Natural killer cell (primary cell): ENCODE results near the gene PYGM. TPM values are rescaled to one million over a fixed set of nuclear protein-coding genes. Genes with fewer than 3 reads are reported as not detected.

Experiments
- ATAC-seq, 3 donors: fragments of 150-1000 bp in 2 of 3; fragments of 200-7000 bp in 1 of 3; cut with Tn5 transposase; 1 replicate in 1 of 3; 2 replicates in 2 of 3; pipeline ENCODE4 v1.10.0; 2021; ENCODE audit warnings: mild to moderate bottlenecking in 2 of 3, moderate library complexity in 2 of 3
- DNase-seq, 2 donors: peaks; one replicate each; pipeline versions ENCODE4 v3.0.0 to v3.0.0-alpha.2; 2013 to 2021; ENCODE audit warnings: mixed read lengths in 1 of 2
- H3K27ac ChIP-seq: one replicate; pipeline ENCODE4 v1.5.1; 2013; ENCODE audit warnings: mild to moderate bottlenecking, low read length
- H3K27me3 ChIP-seq: one replicate; pipeline ENCODE4 v1.6.1; 2013; ENCODE audit warnings: low read length; ENCODE audit not compliant: control insufficient read depth, insufficient read depth
- H3K36me3 ChIP-seq: one replicate; pipeline ENCODE4 v1.6.1; 2013; ENCODE audit warnings: low read length; ENCODE audit not compliant: control insufficient read depth, insufficient read depth
- H3K4me1 ChIP-seq: one replicate; pipeline ENCODE4 v1.6.1; 2013; ENCODE audit warnings: low read length; ENCODE audit not compliant: control insufficient read depth, insufficient read depth
- H3K4me3 ChIP-seq: one replicate; pipeline ENCODE4 v1.5.1; 2013; ENCODE audit warnings: low read length
- H3K9me3 ChIP-seq: one replicate; pipeline ENCODE4 v1.6.1; 2013; ENCODE audit warnings: low read length; ENCODE audit not compliant: control insufficient read depth, insufficient read depth
- H3K27ac Mint-ChIP-seq, 2 donors: one replicate each; pipeline ENCODE4 v1.8.0; 2022; ENCODE audit warnings: mild to moderate bottlenecking in 2 of 2, mixed read lengths in 2 of 2, moderate library complexity in 1 of 2
- H3K27me3 Mint-ChIP-seq, 2 donors: one replicate each; pipeline ENCODE4 v1.8.0; 2022; ENCODE audit warnings: low read depth in 2 of 2, mixed read lengths in 2 of 2
- H3K36me3 Mint-ChIP-seq: one replicate; pipeline ENCODE4 v1.8.0; 2022; ENCODE audit warnings: mixed read lengths
- H3K4me1 Mint-ChIP-seq, 2 donors: one replicate each; pipeline ENCODE4 v1.8.0; 2022; ENCODE audit warnings: mixed read lengths in 2 of 2
- H3K4me3 Mint-ChIP-seq: one replicate; pipeline ENCODE4 v1.8.0; 2022; ENCODE audit warnings: mild to moderate bottlenecking, moderate library complexity, mixed read lengths
- H3K9me3 Mint-ChIP-seq, 2 donors: one replicate each; pipeline ENCODE4 v1.8.0; 2022; ENCODE audit warnings: mixed read lengths in 2 of 2
- CTCF ChIP-seq: fragments of 200-600 bp; IDR thresholded peaks from one replicate; pipeline ENCODE4 v1.8.0; 2022; ENCODE audit warnings: antibody characterized with exemption
- WGBS: methylation state at CpG from one replicate; pipeline ENCODE4 v1.1.7; 2013; ENCODE audit warnings: missing lambda C conversion rate; ENCODE audit not compliant: insufficient coverage; 5-methylcytosine and 5-hydroxymethylcytosine counted together
- intact Hi-C: fragments of 100-400 bp; cut with micrococcal nuclease; formaldehyde crosslinking; loops from one replicate; pipeline ENCODE4 v1.14.2; 2022
- total RNA-seq, 4 donors: library from RNA; stranded (reverse); fragments of 120-200 nt in 1 of 4; gene quantifications; one replicate each; pipeline versions ENCODE4 v1.2.3 to v1.2.4, GENCODE V29; 2013 to 2022

PYGM gene
- total RNA-seq, 3 donors from 2014 or later (not counting 1 experiment from before 2014, with no cell fraction given), result 4.1 to 8.4 (median 6.1) TPM

GRCh38 chr11:64767344-64768299, 7.8 kb upstream of the PYGM start:
- Mint-ChIP-seq H3K27me3 (no peaks in the 10 kb centered on the region), H3K27ac (peak overlapping the region; percentile 83 to 95), H3K36me3 (peaks cover 42% of the 10 kb centered on the region), H3K9me3 (no peaks in the 10 kb centered on the region), H3K4me1 (peaks cover 80 to 85% of the 10 kb centered on the region in 2 donors), H3K4me3 (peak overlapping the region; percentile 52)
- Histone ChIP-seq H3K4me3 (no peak overlapping the region), H3K36me3 (peaks cover 83% of the 10 kb centered on the region), H3K9me3 (no peaks in the 10 kb centered on the region), H3K27me3 (no peaks in the 10 kb centered on the region), H3K4me1 (peaks cover 60% of the 10 kb centered on the region), H3K27ac (peak overlapping the region; percentile 51)
- ATAC-seq (peak; percentile 39 to 58 (median 42)), DNase-seq (peak; percentile 76 to 91)
- peak; percentile 91 for TF ChIP-seq CTCF
- 48% methylated on average over 19 of the region's 19 CpGs for WGBS
- intact Hi-C loops, result loop anchor here (1.0 kb wide), 1 partner anchor 24 kb away; no protein-coding TSS in a partner anchor

- TF ChIP-seq CTCF, result no peak
- H3K27ac Mint-ChIP-seq, result peak overlapping the region; percentile 83 to 95
- peak overlapping the region; percentile 51 for H3K27ac ChIP-seq
- H3K4me3 ChIP-seq, result no peak overlapping the region
- no peaks in the 10 kb centered on the region for H3K9me3 ChIP-seq
- H3K4me1 ChIP-seq, result peaks cover 68% of the 10 kb centered on the region
- peaks cover 35% of the 10 kb centered on the region for H3K36me3 Mint-ChIP-seq
- H3K27me3 ChIP-seq, result no peaks in the 10 kb centered on the region
- H3K27me3 Mint-ChIP-seq, result no peaks in the 10 kb centered on the region
- peaks cover 77% of the 10 kb centered on the region for H3K36me3 ChIP-seq
- peaks cover 80 to 88% of the 10 kb centered on the region in 2 donors for H3K4me1 Mint-ChIP-seq
- H3K9me3 Mint-ChIP-seq, result no peaks in the 10 kb centered on the region
- no peak for DNase-seq
- no peak for ATAC-seq
- intact Hi-C loops, result loop anchor here (1.0 kb wide), 1 partner anchor 24 kb away; no protein-coding TSS in a partner anchor
- peak overlapping the region; percentile 52 for H3K4me3 Mint-ChIP-seq
- WGBS, result 94% methylated on average over 11 of the region's 11 CpGs
These were observed 7.1 kb upstream of the PYGM start for GRCh38 chr11:64766881-64767280.

GRCh38 chr11:64765851-64766665, 6.3 kb upstream of the PYGM start:
- Histone ChIP-seq H3K9me3 (no peaks in the 10 kb centered on the region), H3K27ac (peak overlapping the region; percentile 2), H3K4me1 (peaks cover 76% of the 10 kb centered on the region), H3K36me3 (peaks cover 69% of the 10 kb centered on the region), H3K4me3 (no peak overlapping the region), H3K27me3 (no peaks in the 10 kb centered on the region)
- H3K4me3 Mint-ChIP-seq, result peak overlapping the region; percentile 83
- WGBS, result 75% methylated on average over 35 of the region's 42 CpGs
- H3K27me3 Mint-ChIP-seq, result no peaks in the 10 kb centered on the region
- H3K36me3 Mint-ChIP-seq, result peaks cover 27% of the 10 kb centered on the region
- peak overlapping the region; percentile 83 to 95 for H3K27ac Mint-ChIP-seq
- H3K4me1 Mint-ChIP-seq, result peaks cover 80 to 87% of the 10 kb centered on the region in 2 donors
- TF ChIP-seq CTCF, result no peak
- intact Hi-C loops, result loop anchor here (2.0 kb wide), 1 partner anchor 13 kb away; the partner anchor contains the start of gene SF1
- DNase-seq (no peak), ATAC-seq (peak in 2 of 3 donors; percentile 5 to 33)
- H3K9me3 Mint-ChIP-seq, result no peaks in the 10 kb centered on the region
